LNCaP clone FGC (cell line): ENCODE measurements around the gene MGA.

ENCODE experiments used
- DNase-seq: peaks from one replicate; pipeline ENCODE4 v3.0.0-alpha.2; 2011; ENCODE audit warnings: low read depth
- H3K4me3 ChIP-seq: 2 replicates; pipeline ENCODE4 v1.5.1; 2011; ENCODE audit warnings: mild to moderate bottlenecking, low read depth, low read length, control low read depth
- TF ChIP-seq, protein P1 (sequence below): IDR thresholded peaks from 2 replicates; pipeline ENCODE4 v1.5.1; 2012; ENCODE audit warnings: mild to moderate bottlenecking; ENCODE audit not compliant: control insufficient read depth, insufficient read depth; ENCODE audit errors: extremely low read depth

MGA gene

DNA sequence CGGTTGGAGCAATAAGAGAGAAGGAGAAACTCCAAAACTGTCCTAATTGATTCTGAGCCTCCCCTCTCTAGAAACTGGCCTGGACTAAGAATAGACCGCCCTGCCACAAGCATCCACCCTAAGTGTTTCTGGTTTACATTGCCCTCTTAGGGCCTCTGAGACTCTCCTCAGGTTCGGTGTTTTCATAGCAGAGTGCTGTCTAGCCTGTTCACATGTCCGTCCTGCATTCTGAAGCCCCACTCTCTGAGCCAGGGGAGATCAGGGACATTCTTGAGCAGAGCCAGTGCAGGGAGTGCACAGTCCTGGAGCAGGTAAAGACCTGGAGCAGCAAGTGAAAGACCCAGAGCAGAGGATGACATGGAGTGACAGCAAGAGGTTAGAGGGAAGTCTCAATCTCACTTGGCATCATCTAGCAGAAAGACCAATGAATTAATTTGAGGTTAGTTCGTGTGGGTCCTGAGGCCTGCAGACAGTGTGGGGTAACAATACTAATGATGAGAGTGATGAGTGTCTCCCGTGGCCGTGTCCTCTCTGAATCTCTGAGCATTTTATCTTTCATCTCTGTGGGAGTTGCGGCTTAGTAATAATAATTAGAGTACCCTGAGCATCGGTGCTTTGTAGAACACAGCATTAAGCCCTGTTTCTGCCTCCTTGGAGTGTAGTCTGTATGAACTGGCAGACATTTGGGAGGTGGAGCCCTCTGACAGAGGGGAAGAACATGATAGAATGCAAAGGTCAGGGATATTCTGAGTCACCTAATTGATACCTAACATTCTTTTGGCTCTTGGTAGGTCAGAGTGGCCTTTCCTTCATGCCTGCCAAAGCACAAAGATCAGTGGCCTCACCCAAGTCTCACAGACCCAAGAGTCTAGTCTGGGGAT lies 138.6 kb downstream of the MGA start:
- no peak for DNase-seq
- TF ChIP-seq, protein P1, sequence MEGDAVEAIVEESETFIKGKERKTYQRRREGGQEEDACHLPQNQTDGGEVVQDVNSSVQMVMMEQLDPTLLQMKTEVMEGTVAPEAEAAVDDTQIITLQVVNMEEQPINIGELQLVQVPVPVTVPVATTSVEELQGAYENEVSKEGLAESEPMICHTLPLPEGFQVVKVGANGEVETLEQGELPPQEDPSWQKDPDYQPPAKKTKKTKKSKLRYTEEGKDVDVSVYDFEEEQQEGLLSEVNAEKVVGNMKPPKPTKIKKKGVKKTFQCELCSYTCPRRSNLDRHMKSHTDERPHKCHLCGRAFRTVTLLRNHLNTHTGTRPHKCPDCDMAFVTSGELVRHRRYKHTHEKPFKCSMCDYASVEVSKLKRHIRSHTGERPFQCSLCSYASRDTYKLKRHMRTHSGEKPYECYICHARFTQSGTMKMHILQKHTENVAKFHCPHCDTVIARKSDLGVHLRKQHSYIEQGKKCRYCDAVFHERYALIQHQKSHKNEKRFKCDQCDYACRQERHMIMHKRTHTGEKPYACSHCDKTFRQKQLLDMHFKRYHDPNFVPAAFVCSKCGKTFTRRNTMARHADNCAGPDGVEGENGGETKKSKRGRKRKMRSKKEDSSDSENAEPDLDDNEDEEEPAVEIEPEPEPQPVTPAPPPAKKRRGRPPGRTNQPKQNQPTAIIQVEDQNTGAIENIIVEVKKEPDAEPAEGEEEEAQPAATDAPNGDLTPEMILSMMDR = no peak
- H3K4me3 ChIP-seq = no peak overlapping the region

DNA sequence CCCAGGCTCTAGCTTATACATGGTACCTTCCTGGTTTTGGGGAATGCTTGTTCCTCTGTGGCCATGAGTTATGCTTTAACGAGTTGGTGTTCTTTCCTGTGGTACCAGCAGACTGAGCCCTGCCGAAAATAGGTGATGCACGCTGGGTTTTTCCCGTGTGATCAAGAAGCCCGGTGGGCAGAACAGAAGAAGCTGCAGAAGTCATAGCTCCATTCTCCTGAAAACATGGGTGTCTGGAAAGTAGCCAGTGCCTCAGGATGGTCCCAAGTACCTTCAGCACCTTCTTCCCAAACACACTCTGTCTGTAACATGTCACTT lies 139.2 kb downstream of the MGA start:
- TF ChIP-seq, protein P1 = no peak
- no peak for DNase-seq
- H3K4me3 ChIP-seq = no peak overlapping the region

- TF ChIP-seq, protein P1 = no peak
- no peak for DNase-seq
- no peak overlapping the region for H3K4me3 ChIP-seq
Measured at GRCh38 chr15:41801185-41801584, 141.0 kb downstream of the MGA start.

DNA sequence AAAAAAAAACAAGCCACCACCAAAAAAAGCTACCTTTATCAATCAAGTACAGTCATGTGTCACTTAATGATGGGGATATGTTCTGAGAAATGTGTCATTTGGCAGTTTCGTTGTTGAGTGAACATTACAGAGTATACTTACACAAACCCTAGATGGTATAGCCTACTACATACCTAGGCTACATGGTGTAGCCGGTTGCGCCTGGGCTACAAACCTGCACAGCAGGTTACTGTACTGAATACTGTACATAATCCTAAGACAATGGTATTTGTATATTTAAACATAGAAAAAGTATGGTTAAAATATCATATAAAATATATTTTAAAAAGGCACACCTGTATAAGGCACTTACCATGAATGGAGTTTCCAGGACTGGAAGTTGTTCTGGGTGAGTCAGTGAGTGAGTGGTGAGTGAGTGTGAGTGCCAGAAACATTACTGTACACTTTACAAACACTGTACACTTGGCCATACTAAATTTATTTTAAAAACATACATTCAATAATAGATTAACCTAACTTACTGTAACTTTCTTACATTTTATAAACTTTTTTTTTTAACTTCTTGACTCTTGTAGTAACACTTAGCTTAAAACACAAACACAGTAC lies 141.7 kb downstream of the MGA start:
- no peak for DNase-seq
- H3K4me3 ChIP-seq = no peak overlapping the region
- TF ChIP-seq, protein P1 = no peak

GRCh38 chr15:41804361-41804760 lies 144.2 kb downstream of the MGA start:
- TF ChIP-seq, protein P1 = no peak
- no peak overlapping the region for H3K4me3 ChIP-seq
- DNase-seq = no peak

- no peak for DNase-seq
- no peak overlapping the region for H3K4me3 ChIP-seq
- TF ChIP-seq, protein P1 = no peak
Measured at GRCh38 chr15:41804916-41805666, 144.9 kb downstream of the MGA start.
